Measurements from ENCODE around the gene ECE2.

GRCh38 chr3:184277366-184277765 lies 1.5 kb downstream of the ECE2 start:
- TF ChIP-seq CTCF (IDR thresholded peaks at IDR 0.05) (no peak), POLR2A (IDR thresholded peaks at IDR 0.05) (no peak), POLR2AphosphoS5 (IDR thresholded peaks at IDR 0.05) (no peak)

Measured in breast epithelium (tissue), 3 donors.